Trophoblast cell (in vitro differentiated cells and primary cell): ENCODE measurements around the gene GALNT13.
A peak's percentile ranks its signal among the peaks of the same experiment; 100 is the strongest.

Experiments used
- DNase-seq, 2 donors: peaks; one replicate each; pipeline ENCODE4 v3.0.0-alpha.2; 2016
- H2AFZ ChIP-seq: 2 replicates; pipeline ENCODE4 v1.6.1; 2013; ENCODE audit warnings: low read length, moderate library complexity, mild to moderate bottlenecking; ENCODE audit not compliant: insufficient read depth, poor library complexity
- H2AK5ac ChIP-seq: 2 replicates; pipeline ENCODE4 v1.6.1; 2013; ENCODE audit warnings: mild to moderate bottlenecking, low read length
- H2BK120ac ChIP-seq: 2 replicates; pipeline ENCODE4 v1.6.1; 2013; ENCODE audit warnings: low read length, mild to moderate bottlenecking, moderate library complexity; ENCODE audit not compliant: insufficient read depth, poor library complexity
- H2BK12ac ChIP-seq: 2 replicates; pipeline ENCODE4 v1.6.1; 2013; ENCODE audit warnings: mild to moderate bottlenecking, low read length, moderate library complexity
- H2BK5ac ChIP-seq: 2 replicates; pipeline ENCODE4 v1.6.1; 2013; ENCODE audit warnings: low read length, low read depth, moderate library complexity, mild to moderate bottlenecking; ENCODE audit not compliant: poor library complexity
- H3K14ac ChIP-seq: 2 replicates; pipeline ENCODE4 v1.6.1; 2013; ENCODE audit warnings: mild to moderate bottlenecking, low read length
- H3K18ac ChIP-seq: 2 replicates; pipeline ENCODE4 v1.6.1; 2013; ENCODE audit warnings: mild to moderate bottlenecking, low read length
- H3K23ac ChIP-seq: 2 replicates; pipeline ENCODE4 v1.6.1; 2013; ENCODE audit warnings: low read length
- H3K27ac ChIP-seq: 2 replicates; pipeline ENCODE4 v1.5.1; 2013; ENCODE audit warnings: low read depth, mild to moderate bottlenecking, inconsistent platforms, low read length, moderate library complexity
- H3K27me3 ChIP-seq: 2 replicates; pipeline ENCODE4 v1.6.1; 2013; ENCODE audit warnings: inconsistent platforms, mild to moderate bottlenecking, low read length, moderate library complexity; ENCODE audit not compliant: insufficient read depth
- H3K36me3 ChIP-seq, 2 experiments: 1 replicate in 1 of 2; 2 replicates in 1 of 2; pipeline ENCODE4 v1.6.1; 2013; ENCODE audit warnings: low read length in 2 of 2, mild to moderate bottlenecking in 2 of 2, moderate library complexity in 1 of 2; ENCODE audit not compliant: insufficient read depth in 2 of 2, control insufficient read depth in 1 of 2
- H3K4ac ChIP-seq: 2 replicates; pipeline ENCODE4 v1.6.1; 2013; ENCODE audit warnings: low read depth, mild to moderate bottlenecking, low read length, moderate library complexity
- H3K4me1 ChIP-seq, 2 experiments: 1 replicate in 1 of 2; 2 replicates in 1 of 2; pipeline ENCODE4 v1.6.1; 2013; ENCODE audit warnings: low read length in 2 of 2, mild to moderate bottlenecking in 2 of 2, moderate library complexity in 1 of 2; ENCODE audit not compliant: insufficient read depth in 2 of 2, control insufficient read depth in 1 of 2
- H3K4me2 ChIP-seq: 2 replicates; pipeline ENCODE4 v1.6.1; 2013; ENCODE audit warnings: inconsistent platforms, mild to moderate bottlenecking, low read length, moderate library complexity
- H3K4me3 ChIP-seq: 2 replicates; pipeline ENCODE4 v1.5.1; 2013; ENCODE audit warnings: mild to moderate bottlenecking, low read depth, low read length, inconsistent platforms
- H3K79me1 ChIP-seq: one replicate; pipeline ENCODE4 v1.6.1; 2013; ENCODE audit warnings: low read length
- H3K79me2 ChIP-seq: 2 replicates; pipeline ENCODE4 v1.6.1; 2013; ENCODE audit warnings: low read length, mild to moderate bottlenecking; ENCODE audit not compliant: control insufficient read depth, insufficient read depth, poor library complexity
- H3K9ac ChIP-seq: 2 replicates; pipeline ENCODE4 v1.6.1; 2013; ENCODE audit warnings: mild to moderate bottlenecking, low read length
- H3K9me3 ChIP-seq: 2 replicates; pipeline ENCODE4 v1.6.1; 2013; ENCODE audit warnings: low read depth, mild to moderate bottlenecking, control low read depth, inconsistent platforms, low read length; ENCODE audit not compliant: insufficient read depth
- H4K12ac ChIP-seq: 2 replicates; pipeline ENCODE4 v1.6.1; 2013; ENCODE audit warnings: low read depth, mild to moderate bottlenecking, low read length, moderate library complexity
- H4K8ac ChIP-seq: 2 replicates; pipeline ENCODE4 v1.6.1; 2013; ENCODE audit warnings: low read depth, mild to moderate bottlenecking, low read length, moderate library complexity
- H4K91ac ChIP-seq: one replicate; pipeline ENCODE4 v1.6.1; 2013; ENCODE audit warnings: low read depth, mild to moderate bottlenecking, low read length, moderate library complexity
- WGBS: extraction: QIAGEN DNeasy Blood & Tissue Kit; methylation state at CpG from one replicate; pipeline ENCODE4 v1.1.7; 2013; ENCODE audit warnings: missing lambda C conversion rate; ENCODE audit not compliant: insufficient read length, insufficient coverage; ENCODE audit errors: extremely low coverage; 5-methylcytosine and 5-hydroxymethylcytosine counted together

GALNT13 gene

GRCh38 chr2:154402213-154402612 lies 530.5 kb downstream of the GALNT13 start:
- no CpG with 5 or more reads among the region's 3 CpGs for WGBS
- Histone ChIP-seq H4K91ac (no peak overlapping the region), H3K27ac (no peak overlapping the region), H3K18ac (no peak overlapping the region), H2AK5ac (no peak overlapping the region), H3K4me1 (no peaks in the 10 kb centered on the region), H3K79me2 (no peaks in the 10 kb centered on the region), H3K4me3 (no peak overlapping the region), H2BK12ac (no peak overlapping the region), H3K4me2 (no peak overlapping the region), H3K9ac (no peak overlapping the region), H3K9me3 (no peaks in the 10 kb centered on the region), H4K8ac (no peak overlapping the region), H3K79me1 (no peaks in the 10 kb centered on the region), H3K14ac (no peak overlapping the region), H3K36me3 (no peaks in the 10 kb centered on the region), H2BK120ac (no peak overlapping the region), H4K12ac (no peak overlapping the region), H3K27me3 (no peaks in the 10 kb centered on the region), H3K4ac (no peak overlapping the region), H2AFZ (no peak overlapping the region), H2BK5ac (no peak overlapping the region), H3K23ac (no peak overlapping the region)
- peak in 1 of 2 donors; percentile 31 for DNase-seq

DNA sequence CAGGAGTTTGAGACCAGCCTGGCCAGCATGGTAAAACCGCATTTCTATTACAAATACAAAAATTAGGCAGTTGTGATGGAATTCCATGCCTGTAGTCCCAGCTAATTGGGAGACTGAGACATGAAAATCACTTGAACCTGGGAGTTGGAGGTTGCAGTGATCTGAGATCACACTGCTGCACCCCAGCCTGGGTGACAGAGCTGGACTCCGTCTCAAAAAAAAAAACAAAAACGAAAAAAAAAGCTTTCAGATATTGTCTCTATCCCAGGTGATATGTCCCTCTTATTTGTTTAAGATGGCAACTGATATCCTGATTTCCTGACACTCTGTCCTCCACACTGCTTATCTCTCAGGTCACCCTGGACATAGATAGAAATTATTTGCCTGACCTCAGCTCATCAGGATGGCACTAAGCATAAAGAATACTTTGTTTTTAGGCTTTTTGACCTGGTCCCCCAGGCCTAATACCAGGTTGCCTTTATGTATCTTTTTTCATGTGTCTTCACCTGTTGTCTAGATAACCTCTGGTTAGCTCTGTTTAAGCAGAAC lies 531.6 kb downstream of the GALNT13 start:
- no peaks in the 10 kb centered on the region for H3K9me3 ChIP-seq
- H3K18ac ChIP-seq: no peak overlapping the region
- no peak overlapping the region for H3K4ac ChIP-seq
- H3K4me1 ChIP-seq: no peaks in the 10 kb centered on the region
- no peaks in the 10 kb centered on the region for H3K79me2 ChIP-seq
- no peak overlapping the region for H4K12ac ChIP-seq
- no peaks in the 10 kb centered on the region for H3K36me3 ChIP-seq
- H3K14ac ChIP-seq: no peak overlapping the region
- no peak overlapping the region for H2BK120ac ChIP-seq
- no peak overlapping the region for H2AFZ ChIP-seq
- no peak overlapping the region for H2AK5ac ChIP-seq
- H3K4me2 ChIP-seq: no peak overlapping the region
- no peak overlapping the region for H4K8ac ChIP-seq
- no peak overlapping the region for H3K4me3 ChIP-seq
- WGBS: no CpG with 5 or more reads among the region's 3 CpGs
- H3K23ac ChIP-seq: no peak overlapping the region
- no peak overlapping the region for H3K9ac ChIP-seq
- no peak for DNase-seq
- no peak overlapping the region for H2BK12ac ChIP-seq
- no peak overlapping the region for H3K27ac ChIP-seq
- no peaks in the 10 kb centered on the region for H3K27me3 ChIP-seq
- no peaks in the 10 kb centered on the region for H3K79me1 ChIP-seq
- H2BK5ac ChIP-seq: no peak overlapping the region
- no peak overlapping the region for H4K91ac ChIP-seq

- Histone ChIP-seq H2BK12ac (no peak overlapping the region), H3K27me3 (no peaks in the 10 kb centered on the region), H3K9me3 (no peaks in the 10 kb centered on the region), H3K14ac (no peak overlapping the region), H3K4me2 (no peak overlapping the region), H3K18ac (no peak overlapping the region), H4K12ac (no peak overlapping the region), H4K8ac (no peak overlapping the region), H2BK5ac (no peak overlapping the region), H3K23ac (no peak overlapping the region), H3K4ac (no peak overlapping the region), H3K79me2 (no peaks in the 10 kb centered on the region), H2AK5ac (no peak overlapping the region), H3K4me1 (no peaks in the 10 kb centered on the region), H3K9ac (no peak overlapping the region), H4K91ac (no peak overlapping the region), H3K27ac (no peak overlapping the region), H3K36me3 (no peaks in the 10 kb centered on the region), H2BK120ac (no peak overlapping the region), H3K4me3 (no peak overlapping the region), H3K79me1 (no peaks in the 10 kb centered on the region), H2AFZ (no peak overlapping the region)
- no CpG with 5 or more reads among the region's 1 CpG for WGBS
- no peak for DNase-seq
These were observed 537.1 kb downstream of the GALNT13 start for GRCh38 chr2:154408786-154409185.

DNA sequence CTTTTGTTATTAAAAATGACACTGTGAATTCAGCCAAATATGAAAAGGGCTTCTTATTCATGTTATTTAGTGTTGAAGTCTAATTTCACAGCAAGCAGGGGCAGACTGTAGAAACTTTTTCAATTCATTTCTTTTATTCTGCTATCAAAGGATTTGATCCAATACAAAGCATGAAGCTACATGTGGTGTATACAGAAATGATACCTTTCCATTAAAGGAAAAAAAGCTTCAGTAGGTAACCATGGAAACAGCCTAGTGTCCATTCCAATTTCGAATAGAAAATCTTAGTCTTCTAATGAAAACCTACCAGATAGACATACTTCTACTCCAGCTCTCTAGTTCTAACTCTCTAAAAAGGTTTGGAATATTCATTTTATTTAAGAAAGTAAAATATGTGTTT lies 550.5 kb downstream of the GALNT13 start:
- H2BK120ac ChIP-seq: no peak overlapping the region
- no peaks in the 10 kb centered on the region for H3K36me3 ChIP-seq
- H3K18ac ChIP-seq: no peak overlapping the region
- DNase-seq: no peak
- no peak overlapping the region for H3K14ac ChIP-seq
- no peaks in the 10 kb centered on the region for H3K9me3 ChIP-seq
- no peak overlapping the region for H4K91ac ChIP-seq
- no peaks in the 10 kb centered on the region for H3K79me2 ChIP-seq
- H3K23ac ChIP-seq: no peak overlapping the region
- H2BK12ac ChIP-seq: no peak overlapping the region
- no peak overlapping the region for H2AK5ac ChIP-seq
- no peak overlapping the region for H3K9ac ChIP-seq
- no peaks in the 10 kb centered on the region for H3K4me1 ChIP-seq
- no peak overlapping the region for H3K4me2 ChIP-seq
- WGBS: no CpG with 5 or more reads among the region's 1 CpG
- no peak overlapping the region for H3K27ac ChIP-seq
- no peak overlapping the region for H3K4ac ChIP-seq
- no peak overlapping the region for H4K12ac ChIP-seq
- no peak overlapping the region for H3K4me3 ChIP-seq
- no peaks in the 10 kb centered on the region for H3K79me1 ChIP-seq
- H2AFZ ChIP-seq: no peak overlapping the region
- no peaks in the 10 kb centered on the region for H3K27me3 ChIP-seq
- H4K8ac ChIP-seq: no peak overlapping the region
- no peak overlapping the region for H2BK5ac ChIP-seq
